Neuronal stem cell (in vitro differentiated cells): ENCODE data around the gene CARD14.
A peak's percentile ranks its signal among the peaks of the same experiment; 100 is the strongest.

Experiments
- DNase-seq: peaks from one replicate; pipeline ENCODE4 v3.0.0-alpha.2; 2013; ENCODE audit warnings: low spot score
- H2AFZ ChIP-seq: one replicate; pipeline ENCODE4 v1.6.1; 2013; ENCODE audit warnings: mild to moderate bottlenecking, low read length, inconsistent platforms
- H2AK5ac ChIP-seq: 2 replicates; pipeline ENCODE4 v1.6.1; 2013; ENCODE audit warnings: low read depth, mild to moderate bottlenecking, inconsistent platforms, low read length, moderate library complexity, mixed read lengths
- H2BK120ac ChIP-seq: 2 replicates; pipeline ENCODE4 v1.6.1; 2013; ENCODE audit warnings: low read depth, mild to moderate bottlenecking, inconsistent platforms, low read length, moderate library complexity, mixed read lengths
- H2BK12ac ChIP-seq: one replicate; pipeline ENCODE4 v1.6.1; 2013; ENCODE audit warnings: low read length, inconsistent platforms
- H2BK15ac ChIP-seq: 2 replicates; pipeline ENCODE4 v1.6.1; 2013; ENCODE audit warnings: mild to moderate bottlenecking, low read length, inconsistent platforms, mixed read lengths
- H2BK5ac ChIP-seq: one replicate; pipeline ENCODE4 v1.6.1; 2013; ENCODE audit warnings: inconsistent platforms, mild to moderate bottlenecking, low read length, moderate library complexity
- H3K14ac ChIP-seq: one replicate; pipeline ENCODE4 v1.6.1; 2013; ENCODE audit warnings: low read length, inconsistent platforms
- H3K18ac ChIP-seq: 2 replicates; pipeline ENCODE4 v1.6.1; 2013; ENCODE audit warnings: low read length, inconsistent platforms
- H3K23ac ChIP-seq: 2 replicates; pipeline ENCODE4 v1.6.1; 2013; ENCODE audit warnings: low read depth, mild to moderate bottlenecking, mixed read lengths, low read length, inconsistent platforms; ENCODE audit not compliant: poor library complexity
- H3K27ac ChIP-seq: replicated peaks from 3 replicates; pipeline ENCODE4 v1.5.1; 2013; ENCODE audit warnings: low read length, inconsistent platforms
- H3K27me3 ChIP-seq, 3 experiments: 2 replicates each; pipeline ENCODE4 v1.6.1; 2013; ENCODE audit warnings: low read length in 3 of 3, mild to moderate bottlenecking in 2 of 3, inconsistent platforms in 1 of 3, low read depth in 1 of 3, mixed read lengths in 1 of 3, moderate library complexity in 1 of 3; ENCODE audit not compliant: control insufficient read depth in 3 of 3, insufficient read depth in 3 of 3
- H3K36me3 ChIP-seq, 2 donors: replicated peaks in 1 of 2; 2 replicates each; pipeline ENCODE4 v1.6.1; 2013; ENCODE audit warnings: low read length in 2 of 2; ENCODE audit not compliant: control insufficient read depth in 2 of 2, insufficient read depth in 2 of 2
- H3K4ac ChIP-seq: 2 replicates; pipeline ENCODE4 v1.6.1; 2013; ENCODE audit warnings: inconsistent platforms, mild to moderate bottlenecking, low read length, moderate library complexity
- H3K4me1 ChIP-seq, 2 donors: 1 replicate in 1 of 2; 2 replicates in 1 of 2; pipeline ENCODE4 v1.6.1; 2013; ENCODE audit warnings: low read length in 2 of 2, low read depth in 1 of 2; ENCODE audit not compliant: control insufficient read depth in 2 of 2, insufficient read depth in 1 of 2
- H3K4me2 ChIP-seq: one replicate; pipeline ENCODE4 v1.6.1; 2013; ENCODE audit warnings: mild to moderate bottlenecking, low read length, inconsistent platforms; ENCODE audit not compliant: insufficient read depth, poor library complexity, severe bottlenecking
- H3K4me3 ChIP-seq, 2 donors: 2 replicates each; pipeline ENCODE4 v1.5.1; 2013; ENCODE audit warnings: low read length in 2 of 2, mild to moderate bottlenecking in 2 of 2, inconsistent platforms in 1 of 2, moderate library complexity in 1 of 2
- H3K79me1 ChIP-seq: one replicate; pipeline ENCODE4 v1.6.1; 2013; ENCODE audit warnings: low read depth, mild to moderate bottlenecking, inconsistent platforms, low read length, moderate library complexity
- H3K9ac ChIP-seq: one replicate; pipeline ENCODE4 v1.6.1; 2013; ENCODE audit warnings: mild to moderate bottlenecking, low read depth, low read length, inconsistent platforms; ENCODE audit not compliant: poor library complexity
- H3K9me3 ChIP-seq, 2 donors: replicated peaks in 1 of 2; 2 replicates each; pipeline versions ENCODE3 to v1.6.1; 2013; ENCODE audit warnings: low read length in 2 of 2, mild to moderate bottlenecking in 2 of 2, inconsistent platforms in 1 of 2, low read depth in 1 of 2, mixed read lengths in 1 of 2, moderate library complexity in 1 of 2; ENCODE audit not compliant: control insufficient read depth in 2 of 2, insufficient read depth in 1 of 2
- H4K8ac ChIP-seq: one replicate; pipeline ENCODE4 v1.6.1; 2013; ENCODE audit warnings: low read depth, mild to moderate bottlenecking, inconsistent platforms, low read length, moderate library complexity
- H4K91ac ChIP-seq: one replicate; pipeline ENCODE4 v1.6.1; 2013; ENCODE audit warnings: low read length, low read depth, mild to moderate bottlenecking, inconsistent platforms; ENCODE audit not compliant: poor library complexity
- WGBS, 2 donors: extraction: QIAGEN DNeasy Blood & Tissue Kit; methylation state at CpG; one replicate each; pipeline ENCODE4 v1.1.7; 2013; ENCODE audit warnings: missing lambda C conversion rate in 2 of 2, mixed read lengths in 1 of 2; ENCODE audit not compliant: insufficient read length in 2 of 2, insufficient replicate concordance in 1 of 2; ENCODE audit errors: extremely low coverage in 2 of 2; 5-methylcytosine and 5-hydroxymethylcytosine counted together

The CARD14 gene

GRCh38 chr17:80124351-80124981 lies 45.4 kb upstream of the CARD14 start:
- no peaks in the 10 kb centered on the region for H3K36me3 ChIP-seq
- no peak overlapping the region for H4K91ac ChIP-seq
- H3K4me2 ChIP-seq: no peak overlapping the region
- H3K79me1 ChIP-seq: no peaks in the 10 kb centered on the region
- DNase-seq: peak; percentile 36
- H2BK15ac ChIP-seq: no peak overlapping the region
- no peak overlapping the region for H3K9ac ChIP-seq
- H2AK5ac ChIP-seq: peak overlapping the region; percentile 1
- no peak overlapping the region for H3K14ac ChIP-seq
- H2BK12ac ChIP-seq: peak overlapping the region; percentile 44
- H2BK120ac ChIP-seq: no peak overlapping the region
- H3K27ac ChIP-seq: no peak overlapping the region
- no CpG with 5 or more reads among the region's 15 CpGs for WGBS, 2 donors
- H3K18ac ChIP-seq: peak overlapping the region; percentile 58
- H3K4me1 ChIP-seq: peaks cover 2 to 7% of the 10 kb centered on the region in 2 donors
- no peak overlapping the region for H2BK5ac ChIP-seq
- no peaks in the 10 kb centered on the region for H3K9me3 ChIP-seq
- H4K8ac ChIP-seq: no peak overlapping the region
- peak overlapping the region; percentile 85 for H2AFZ ChIP-seq
- H3K27me3 ChIP-seq: no peaks in the 10 kb centered on the region
- no peak overlapping the region for H3K23ac ChIP-seq
- H3K4me3 ChIP-seq: peak overlapping the region in 1 of 2 donors; percentile 28
- H3K4ac ChIP-seq: no peak overlapping the region

- Histone ChIP-seq H3K4me3 (no peak overlapping the region), H3K9ac (no peak overlapping the region), H3K27me3 (no peaks in the 10 kb centered on the region), H3K23ac (no peak overlapping the region), H3K27ac (no peak overlapping the region), H3K4me2 (no peak overlapping the region), H2AK5ac (no peak overlapping the region), H2BK12ac (no peak overlapping the region), H2BK5ac (no peak overlapping the region), H2BK15ac (no peak overlapping the region), H4K8ac (no peak overlapping the region), H2AFZ (no peak overlapping the region), H3K9me3 (no peaks in the 10 kb centered on the region), H3K4me1 (peaks cover 2 to 7% of the 10 kb centered on the region in 2 donors), H3K18ac (no peak overlapping the region), H3K4ac (no peak overlapping the region), H3K36me3 (no peaks in the 10 kb centered on the region), H3K14ac (no peak overlapping the region), H2BK120ac (no peak overlapping the region), H4K91ac (no peak overlapping the region), H3K79me1 (no peaks in the 10 kb centered on the region)
- WGBS, 2 donors: no CpG with 5 or more reads among the region's 14 CpGs
- DNase-seq: no peak
Observed at GRCh38 chr17:80125656-80126448, 44.0 kb upstream of the CARD14 start.

- WGBS, 2 donors: no CpG with 5 or more reads among the region's 3 CpGs
- H3K79me1 ChIP-seq: no peaks in the 10 kb centered on the region
Observed at GRCh38 chr17:80126449-80126715, 43.4 kb upstream of the CARD14 start.

GRCh38 chr17:80129006-80129565 lies 40.7 kb upstream of the CARD14 start:
- Histone ChIP-seq H4K8ac (no peak overlapping the region), H3K9ac (no peak overlapping the region), H2BK5ac (no peak overlapping the region), H3K27me3 (no peaks in the 10 kb centered on the region), H2BK120ac (no peak overlapping the region), H3K4me1 (peaks cover 2 to 5% of the 10 kb centered on the region in 2 donors), H4K91ac (no peak overlapping the region), H3K4me2 (no peak overlapping the region), H3K4ac (no peak overlapping the region), H3K36me3 (peaks cover 10 to 17% of the 10 kb centered on the region in 2 donors), H3K18ac (no peak overlapping the region), H2BK12ac (no peak overlapping the region), H3K14ac (no peak overlapping the region), H3K27ac (no peak overlapping the region), H2AFZ (no peak overlapping the region), H3K23ac (no peak overlapping the region), H2AK5ac (no peak overlapping the region), H2BK15ac (no peak overlapping the region), H3K79me1 (no peaks in the 10 kb centered on the region), H3K4me3 (no peak overlapping the region), H3K9me3 (no peaks in the 10 kb centered on the region)
- no CpG with 5 or more reads among the region's 4 CpGs for WGBS, 2 donors
- DNase-seq: no peak

More at GRCh38 chr17:80126449-80126715, 43.4 kb upstream of the CARD14 start:
- Histone ChIP-seq H3K4me2 (no peak overlapping the region), H3K23ac (no peak overlapping the region), H2BK15ac (no peak overlapping the region), H3K36me3 (no peaks in the 10 kb centered on the region), H3K9ac (no peak overlapping the region), H2BK5ac (no peak overlapping the region), H3K9me3 (no peaks in the 10 kb centered on the region), H4K8ac (no peak overlapping the region), H2AFZ (no peak overlapping the region), H2AK5ac (no peak overlapping the region), H3K4me1 (peaks cover 2 to 7% of the 10 kb centered on the region in 2 donors), H2BK12ac (no peak overlapping the region), H3K27ac (no peak overlapping the region), H2BK120ac (no peak overlapping the region), H3K18ac (no peak overlapping the region), H3K4ac (no peak overlapping the region), H4K91ac (no peak overlapping the region), H3K4me3 (no peak overlapping the region), H3K14ac (no peak overlapping the region), H3K27me3 (no peaks in the 10 kb centered on the region)
- DNase-seq: no peak
